PC-3 (cell line): Measurements from ENCODE around the gene MMP11. TPM values are rescaled to one million over a fixed set of nuclear protein-coding genes. Genes with fewer than 3 reads are reported as not detected.

Source experiments
- ATAC-seq: fragments of 200-7000 bp; cut with Tn5 transposase; 2 replicates; pipeline ENCODE4 v1.9.1; 2020; ENCODE audit warnings: mild to moderate bottlenecking, moderate library complexity
- BruUV-seq: library from RNA; stranded (reverse); fragments of 400-500 nt; replicated peaks from 2 replicates; lab custom pipeline; 2021; lab: Mats Ljungman, UMichigan
- CTCF ChIA-PET: fragments of 300-600 bp; sonication (Branson Sonifier 250); formaldehyde crosslinking; loops from one replicate; lab custom pipeline; 2022; ENCODE audit warnings: antibody characterized with exemption; lab: Charles Lee
- POLR2A ChIA-PET: fragments of 300-600 bp; sonication (Branson Sonifier 250); formaldehyde crosslinking; loops from one replicate; lab custom pipeline; 2022; ENCODE audit warnings: antibody characterized with exemption; ENCODE audit not compliant: unreplicated experiment; lab: Charles Lee
- DNase-seq: peaks from one replicate; pipeline ENCODE4 v3.0.0-alpha.2; 2015
- H2AFZ ChIP-seq: fragments of 300-600 bp; sonication (generic); 2 replicates; pipeline ENCODE4 v1.6.0; 2016; ENCODE audit warnings: antibody characterized with exemption, low read length
- H3F3A ChIP-seq: fragments of 300-600 bp; sonication (generic); one replicate; pipeline ENCODE4 v1.6.0; 2017; ENCODE audit warnings: antibody characterized with exemption, low read length, control low read depth, mild to moderate bottlenecking; ENCODE audit not compliant: unreplicated experiment
- H3K27ac ChIP-seq: fragments of 300-600 bp; sonication (generic); 2 replicates; pipeline ENCODE4 v1.5.1; 2016; ENCODE audit warnings: mild to moderate bottlenecking, low read length
- H3K27me3 ChIP-seq: fragments of 300-600 bp; sonication (generic); 2 replicates; pipeline ENCODE4 v1.6.1; 2016; ENCODE audit warnings: low read length, mixed read lengths
- H3K36me3 ChIP-seq: fragments of 300-600 bp; sonication (generic); 2 replicates; pipeline ENCODE4 v1.6.1; 2016; ENCODE audit warnings: low read depth, mixed run types, low read length, mixed read lengths
- H3K4me1 ChIP-seq: fragments of 300-600 bp; sonication (generic); 2 replicates; pipeline ENCODE4 v1.5.1; 2016; ENCODE audit warnings: low read length; ENCODE audit not compliant: insufficient read depth
- H3K4me2 ChIP-seq: fragments of 300-600 bp; sonication (generic); 2 replicates; pipeline ENCODE4 v1.6.0; 2016; ENCODE audit warnings: low read length
- H3K4me3 ChIP-seq: fragments of 300-600 bp; sonication (generic); 2 replicates; pipeline ENCODE4 v1.5.1; 2016; ENCODE audit warnings: mild to moderate bottlenecking, low read length, mixed read lengths
- H3K79me2 ChIP-seq: fragments of 300-600 bp; sonication (generic); 2 replicates; pipeline ENCODE4 v1.6.1; 2017; ENCODE audit warnings: low read length, mixed read lengths
- H3K9ac ChIP-seq: fragments of 300-600 bp; sonication (generic); 2 replicates; pipeline ENCODE4 v1.6.0; 2016; ENCODE audit warnings: mild to moderate bottlenecking, low read length
- H3K9me2 ChIP-seq: fragments of 300-600 bp; sonication (generic); replicated peaks from 2 replicates; pipeline ENCODE4 v1.6.1; 2016; ENCODE audit warnings: mixed run types, low read length, mixed read lengths
- H3K9me3 ChIP-seq: fragments of 300-600 bp; sonication (generic); 2 replicates; pipeline ENCODE4 v1.6.1; 2016; ENCODE audit warnings: low read length, mixed read lengths
- H4K20me1 ChIP-seq: fragments of 300-600 bp; sonication (generic); 2 replicates; pipeline ENCODE4 v1.6.1; 2016; ENCODE audit warnings: low read length, mixed read lengths
- CTCF ChIP-seq: fragments of 300-600 bp; sonication (generic); conservative IDR thresholded peaks from 2 replicates; pipeline ENCODE4 v1.5.1; 2017; ENCODE audit warnings: antibody characterized with exemption, low read depth, mild to moderate bottlenecking, low read length
- EZH2 ChIP-seq: fragments of 300-600 bp; sonication (generic); IDR thresholded peaks from one replicate; pipeline ENCODE4 v1.6.1; 2017; ENCODE audit warnings: antibody characterized with exemption, mild to moderate bottlenecking, low read length; ENCODE audit not compliant: unreplicated experiment
- EZH2phosphoT487 ChIP-seq: fragments of 300-600 bp; sonication (generic); IDR thresholded peaks from 2 replicates; pipeline ENCODE4 v1.6.1; 2018; ENCODE audit warnings: mild to moderate bottlenecking, antibody characterized with exemption, low read length, borderline replicate concordance
- intact Hi-C: fragments of 100-400 bp; cut with micrococcal nuclease; formaldehyde crosslinking; loops from 2 replicates; pipeline ENCODE4 v1.9.0; 2023
- total RNA-seq: library from RNA; depleted of rRNA; stranded (reverse); fragments of >200 nt; gene quantifications from 2 replicates; pipeline ENCODE4 v1.2.3, GENCODE V29; 2014

MMP11 gene
- total RNA-seq, 1 experiment from 2014 or later = 2.4 TPM

- DNase-seq = no peak
- no TSS peak for BruUV-seq
- no peaks in the 10 kb centered on the region for H3K9me3 ChIP-seq
- TF ChIP-seq CTCF = no peak
- no peak overlapping the region for H3K4me3 ChIP-seq
- no peak overlapping the region for H3K9ac ChIP-seq
- no peaks in the 10 kb centered on the region for H3K9me2 ChIP-seq
- no peak overlapping the region for H2AFZ ChIP-seq
- ATAC-seq = no peak
- ChIA-PET POLR2A (interaction anchor here (0.6 kb wide), 1 partner anchor 81 kb away, joined by 3 read pairs; no protein-coding TSS in a partner anchor), CTCF (no interaction called here)
- H3K27ac ChIP-seq = no peak overlapping the region
- intact Hi-C loops = no loop called here
- H3F3A ChIP-seq = no peaks in the 10 kb centered on the region
- H3K36me3 ChIP-seq = no peaks in the 10 kb centered on the region
- H3K27me3 ChIP-seq = no peaks in the 10 kb centered on the region
- no peak overlapping the region for H3K4me2 ChIP-seq
- H3K4me1 ChIP-seq = no peaks in the 10 kb centered on the region; the same call in 1 of the 2 replicates
- H4K20me1 ChIP-seq = no peaks in the 10 kb centered on the region
- H3K79me2 ChIP-seq = no peaks in the 10 kb centered on the region
Observed at GRCh38 chr22:23775779-23776375, 3.2 kb downstream of the MMP11 start.

GRCh38 chr22:23777776-23778576 lies 5.3 kb downstream of the MMP11 start:
- Histone ChIP-seq H3K4me1 (peaks cover 9% of the 10 kb centered on the region; the same call in 1 of the 2 replicates), H3K9me3 (no peaks in the 10 kb centered on the region), H3K9me2 (no peaks in the 10 kb centered on the region), H3K9ac (no peak overlapping the region), H3K4me2 (no peak overlapping the region), H3K27me3 (no peaks in the 10 kb centered on the region), H3K36me3 (no peaks in the 10 kb centered on the region), H3K4me3 (no peak overlapping the region), H3K79me2 (no peaks in the 10 kb centered on the region), H2AFZ (no peak overlapping the region), H3F3A (no peaks in the 10 kb centered on the region), H4K20me1 (no peaks in the 10 kb centered on the region), H3K27ac (no peak overlapping the region)
- no peak for ATAC-seq
- TF ChIP-seq EZH2phosphoT487 = no peak
- TF ChIP-seq CTCF = no peak
- no peak for TF ChIP-seq EZH2
- no TSS peak for BruUV-seq
- CTCF ChIA-PET = no interaction called here
- POLR2A ChIA-PET = no interaction called here
- intact Hi-C loops = no loop called here
- no peak for DNase-seq

- H3K4me1 ChIP-seq = peaks cover 9% of the 10 kb centered on the region; the same call in 1 of the 2 replicates
- H3K27ac ChIP-seq = no peak overlapping the region
- H3K27me3 ChIP-seq = no peaks in the 10 kb centered on the region
- no peaks in the 10 kb centered on the region for H3K9me3 ChIP-seq
- no peak for DNase-seq
- ChIA-PET CTCF (no interaction called here), POLR2A (no interaction called here)
- no peaks in the 10 kb centered on the region for H3F3A ChIP-seq
- BruUV-seq = no TSS peak
- H3K4me2 ChIP-seq = no peak overlapping the region
- no peaks in the 10 kb centered on the region for H3K36me3 ChIP-seq
- no peak overlapping the region for H2AFZ ChIP-seq
- no peaks in the 10 kb centered on the region for H3K79me2 ChIP-seq
- H3K4me3 ChIP-seq = no peak overlapping the region
- TF ChIP-seq EZH2 (no peak), CTCF (no peak), EZH2phosphoT487 (no peak)
- no peak for ATAC-seq
- no peak overlapping the region for H3K9ac ChIP-seq
- intact Hi-C loops = no loop called here
- no peaks in the 10 kb centered on the region for H3K9me2 ChIP-seq
- no peaks in the 10 kb centered on the region for H4K20me1 ChIP-seq
Observed at GRCh38 chr22:23778577-23778900, 5.9 kb downstream of the MMP11 start.
